Stimulated activated effector memory CD8-positive, alpha-beta T cell treated with anti-CD3 and anti-CD28 coated beads, Interleukin-12 subunit alpha, Interleukin-12 subunit beta, amount 100 ng/mL, for 72 hours (primary cell): ENCODE data around the gene TMEM179B.

ENCODE experiments used
- ATAC-seq: fragments of 150-1000 bp; cut with Tn5 transposase; 2 replicates; pipeline ENCODE4 v1.10.0; 2021
- DNase-seq, 2 donors: peaks; one replicate each; pipeline ENCODE4 v3.0.0; 2021 to 2022; ENCODE audit warnings: low spot score in 2 of 2
- H3K27ac Mint-ChIP-seq: one replicate; pipeline ENCODE4 v1.8.0; 2022; ENCODE audit warnings: mild to moderate bottlenecking, mixed read lengths
- H3K36me3 Mint-ChIP-seq: one replicate; pipeline ENCODE4 v1.8.0; 2022; ENCODE audit warnings: mild to moderate bottlenecking, mixed read lengths
- H3K4me1 Mint-ChIP-seq: one replicate; pipeline ENCODE4 v1.8.0; 2022; ENCODE audit warnings: mixed read lengths
- H3K4me3 Mint-ChIP-seq: one replicate; pipeline ENCODE4 v1.8.0; 2022; ENCODE audit warnings: mild to moderate bottlenecking, mixed read lengths
- H3K9me3 Mint-ChIP-seq: one replicate; pipeline ENCODE4 v1.8.0; 2022; ENCODE audit warnings: mixed read lengths

Gene TMEM179B

GRCh38 chr11:62839050-62839945, 52.1 kb downstream of the TMEM179B start, which contains the start of gene WDR74:
WDR74 (minus strand) TSS chr11:62839590; CDS start chr11:62839570, 20 bp downstream.
- ATAC-seq (peak; percentile 62), DNase-seq (peak; percentile 72 to 90)
- no peak within 1 kb of the TSS for H3K27ac Mint-ChIP-seq
- H3K9me3 Mint-ChIP-seq, result no peaks in the 10 kb centered on the region
- H3K36me3 Mint-ChIP-seq, result peaks cover 41% of the 10 kb centered on the region
- peaks cover 49% of the 10 kb centered on the region for H3K4me1 Mint-ChIP-seq
- no peak within 1 kb of the TSS for H3K4me3 Mint-ChIP-seq
